GM12891 (cell line): ENCODE data around the gene STK10.

ENCODE experiments used
- PAX5 ChIP-seq: IDR thresholded peaks from 2 replicates; pipeline ENCODE4 v1.6.1; 2011; ENCODE audit warnings: low read length, moderate library complexity, mild to moderate bottlenecking; ENCODE audit not compliant: insufficient read depth, severe bottlenecking
- POLR2A ChIP-seq: IDR thresholded peaks from 2 replicates; pipeline ENCODE4 v1.6.1; 2011; ENCODE audit warnings: low read depth, low read length, control low read depth
- POLR2AphosphoS5 ChIP-seq: IDR thresholded peaks from 2 replicates; pipeline ENCODE4 v1.6.1; 2011; ENCODE audit warnings: low read depth, low read length, control low read depth
- POU2F2 ChIP-seq: IDR thresholded peaks from 2 replicates; pipeline ENCODE4 v1.6.1; 2011; ENCODE audit warnings: low read depth, mild to moderate bottlenecking, control low read depth, low read length, moderate library complexity
- SPI1 ChIP-seq: IDR thresholded peaks from 2 replicates; pipeline ENCODE4 v1.6.1; 2011; ENCODE audit warnings: low read depth, low read length, control low read depth
- TAF1 ChIP-seq: IDR thresholded peaks from 2 replicates; pipeline ENCODE4 v1.6.1; 2011; ENCODE audit warnings: low read depth, low read length, control low read depth

GRCh38 chr5:172133359-172134029 lies 54.5 kb downstream of the STK10 start:
- TF ChIP-seq POLR2AphosphoS5 = no peak
- TF ChIP-seq POLR2A = no peak
- TF ChIP-seq TAF1 = no peak
- no peak for TF ChIP-seq SPI1
- TF ChIP-seq POU2F2 = no peak; the same call in 1 of the 2 replicates
- no peak for TF ChIP-seq PAX5
